ENCODE measurements around the gene MSRB3. TPM values are rescaled to one million over a fixed set of nuclear protein-coding genes. Genes with fewer than 3 reads are reported as not detected.

MSRB3 gene
- total and polyA plus RNA-seq, 2 donors (not counting 3 experiments of a cell fraction or from before 2014, with no cell fraction given) = 20.0 to 59.3 TPM

GRCh38 chr12:65499167-65499566 lies 220.7 kb downstream of the MSRB3 start:
- FAIRE-seq (peak; percentile 56), DNase-seq (ENCODE audit: low read depth, low spot score) (no peak)
- no peak overlapping the region for H3K9ac ChIP-seq (replicated peaks; ENCODE audit: extremely low read depth, insufficient read depth, low read length)
- CTCF ChIA-PET = no interaction called here
- no peaks in the 10 kb centered on the region for H3K9me1 ChIP-seq (replicated peaks; ENCODE audit: control insufficient read depth, extremely low read depth, insufficient read depth, low read length)
- no peak for TF ChIP-seq CTCF (IDR thresholded peaks at IDR 0.05; ENCODE audit: extremely low read depth in 1 of 2, insufficient read depth in 1 of 2, low read depth in 1 of 2, low read length in 2 of 2)
- TF ChIP-seq POLR2AphosphoS5 (IDR thresholded peaks at IDR 0.05; ENCODE audit: insufficient read depth, low read depth, low read length) = no peak
- TF ChIP-seq EZH2 (IDR thresholded peaks at IDR 0.05; ENCODE audit: borderline replicate concordance, low read depth, low read length, severe bottlenecking) = no peak
- TF ChIP-seq FOS (IDR thresholded peaks at IDR 0.05; ENCODE audit: borderline replicate concordance, insufficient read depth, low read length) = no peak
- TF ChIP-seq GATA2 (IDR thresholded peaks at IDR 0.05; ENCODE audit: insufficient read depth, insufficient read length, low read depth, low read length) = no peak
- TF ChIP-seq POLR2A (IDR thresholded peaks at IDR 0.05; ENCODE audit: low read depth, low read length) = no peak
- no peak for TF ChIP-seq JUN (IDR thresholded peaks at IDR 0.05; ENCODE audit: borderline replicate concordance, insufficient read depth, insufficient read length, low read depth)
- TF ChIP-seq MAX (IDR thresholded peaks at IDR 0.05; ENCODE audit: insufficient read depth, insufficient read length) = no peak
- TF ChIP-seq MYC (IDR thresholded peaks at IDR 0.05; ENCODE audit: low read depth, low read length) = no peak
- dilution Hi-C loops (cut with MboI; ENCODE audit: extremely low pct_ligation_motif_present, low sequenced_read_pairs) (no loop called here), intact Hi-C loops (cut with micrococcal nuclease) (no loop called here)
- no peaks in the 10 kb centered on the region for H3K36me3 ChIP-seq (ENCODE audit: control insufficient read depth in 2 of 2, extremely low read depth in 1 of 2, insufficient read depth in 2 of 2, low read length in 2 of 2)
- no peak overlapping the region for H3K27ac ChIP-seq (ENCODE audit: insufficient read depth, low read depth, low read length)
- POLR2A ChIA-PET = no interaction called here
- no peaks in the 10 kb centered on the region for H3K27me3 ChIP-seq (ENCODE audit: control insufficient read depth in 2 of 2, insufficient read depth in 2 of 2, low read length in 2 of 2)
- H3K4me3 ChIP-seq (replicated peaks in 1 of 3; ENCODE audit: insufficient read depth in 1 of 3, low read depth in 1 of 3, low read length in 3 of 3) = no peak overlapping the region
- H3K9me3 ChIP-seq (replicated peaks; ENCODE audit: control insufficient read depth, insufficient read depth, low read length) = no peaks in the 10 kb centered on the region
- H3K4me1 ChIP-seq (ENCODE audit: control insufficient read depth, extremely low read depth, insufficient read depth, low read length) = peaks cover 11% of the 10 kb centered on the region
- H2AFZ ChIP-seq (ENCODE audit: low read depth, low read length) = no peak overlapping the region
- H3K79me2 ChIP-seq (ENCODE audit: control insufficient read depth, insufficient read depth, low read length) = no peaks in the 10 kb centered on the region
- no peak overlapping the region for H3K4me2 ChIP-seq (ENCODE audit: insufficient read depth, low read length)
- H4K20me1 ChIP-seq (replicated peaks; ENCODE audit: control insufficient read depth, extremely low read depth, insufficient read depth, low read length) = no peaks in the 10 kb centered on the region
- no TSS peak for BruUV-seq (replicated peaks)
